A204.1 (cell line): ENCODE data around the gene RAD51B.

Source experiments
- FAIRE-seq: peaks from 2 replicates; lab custom pipeline; 2012; peaks lifted over from hg19 to GRCh38; lab: Jason Lieb, UNC

RAD51B gene

GRCh38 chr14:68733086-68733914, 913.7 kb downstream of the RAD51B start:
- no peak for FAIRE-seq

GRCh38 chr14:68734231-68734732, 914.7 kb downstream of the RAD51B start:
- no peak for FAIRE-seq

- FAIRE-seq = no peak
These were observed 916.3 kb downstream of the RAD51B start for GRCh38 chr14:68735856-68736255.

DNA sequence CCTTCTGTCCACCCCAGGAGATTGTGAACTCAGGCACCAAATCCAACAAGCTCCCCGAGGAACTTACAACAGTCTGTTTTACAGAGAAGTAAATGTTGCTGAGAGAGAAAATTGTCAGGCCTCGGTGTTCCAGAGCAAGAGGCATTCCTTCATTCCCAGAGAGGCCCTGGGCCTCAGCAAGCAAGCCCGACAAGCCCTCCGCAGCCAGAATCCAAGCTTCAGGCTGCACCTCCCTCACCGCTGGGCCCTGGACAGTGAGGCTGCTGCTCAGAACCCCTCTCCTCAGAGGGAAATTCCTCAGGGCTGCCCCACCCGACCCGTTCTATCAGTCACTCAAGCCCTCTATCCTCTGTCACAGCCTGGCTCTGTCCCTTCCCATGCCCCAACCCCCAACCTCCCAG, 916.9 kb downstream of the RAD51B start:
- FAIRE-seq = no peak

GRCh38 chr14:68737086-68737485, 917.5 kb downstream of the RAD51B start:
- FAIRE-seq = no peak

DNA sequence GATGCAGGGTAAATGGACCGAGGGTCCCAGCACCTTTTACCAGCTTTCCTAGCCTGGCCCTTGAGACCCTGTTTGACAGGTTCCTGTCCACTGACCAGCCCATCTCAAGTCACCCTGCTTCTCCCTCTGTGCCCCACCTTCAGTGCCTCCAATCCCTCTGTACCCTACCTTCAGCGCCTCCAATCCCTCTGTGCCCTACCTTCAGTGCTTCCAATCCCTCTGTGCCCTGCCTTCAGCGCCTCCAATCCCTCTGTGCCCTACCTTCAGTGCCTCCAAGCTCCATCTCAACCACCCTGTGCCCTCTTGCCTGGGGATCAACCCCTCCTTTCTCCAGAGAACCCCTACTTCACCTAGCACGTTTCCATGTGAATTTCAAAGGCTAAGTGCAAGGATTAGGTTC, 919.0 kb downstream of the RAD51B start:
- no peak for FAIRE-seq

DNA sequence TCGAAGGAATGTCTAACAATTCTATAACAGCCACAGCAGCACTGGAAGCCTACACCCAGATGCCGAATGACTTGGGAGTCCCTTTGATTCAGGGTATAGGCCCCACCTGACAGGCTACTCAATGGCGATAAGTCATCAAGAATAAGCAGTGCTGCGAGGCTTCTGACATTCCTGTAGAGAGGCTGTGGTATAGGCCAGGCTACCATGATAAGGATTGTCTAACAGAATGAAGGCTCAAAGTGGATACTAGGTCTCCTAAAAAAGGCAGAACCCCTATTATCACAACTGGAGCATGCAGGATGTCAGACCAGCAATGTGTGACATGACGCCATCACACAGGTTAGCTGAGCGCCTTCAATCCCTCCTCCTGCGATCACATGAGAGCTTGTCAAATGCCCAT, 920.1 kb downstream of the RAD51B start:
- FAIRE-seq = no peak

DNA sequence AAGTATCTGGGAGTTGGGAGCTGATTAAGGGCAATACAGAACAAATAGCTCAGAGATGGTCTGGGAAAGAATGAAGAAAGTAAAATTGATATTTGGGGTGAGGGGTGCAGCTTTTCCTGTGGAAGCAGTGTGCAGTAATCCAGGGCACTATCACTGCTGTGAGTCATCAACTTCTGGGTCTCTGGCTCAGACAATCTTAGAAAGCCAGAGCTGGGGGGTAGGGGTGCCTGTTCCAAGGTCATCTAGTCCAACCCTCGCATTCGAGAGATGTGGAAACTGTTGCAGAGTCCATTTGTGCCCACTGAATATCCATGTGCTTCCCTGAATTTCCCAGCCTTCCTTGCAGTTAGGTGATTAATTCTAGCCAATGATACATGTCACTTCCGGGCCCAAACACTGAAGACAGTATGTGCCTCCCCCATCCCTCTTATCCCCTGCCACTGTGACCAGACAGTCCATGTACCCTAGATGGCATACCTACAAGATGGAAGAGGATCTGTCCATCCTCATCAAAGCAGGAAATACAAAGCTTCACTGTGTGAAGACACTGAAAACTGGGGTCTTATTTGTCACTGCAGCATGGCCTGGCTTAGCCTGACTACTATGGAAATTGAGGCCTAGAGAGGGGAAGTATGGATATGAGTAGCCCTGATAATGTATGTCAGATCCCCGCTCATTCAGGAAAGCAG, 921.4 kb downstream of the RAD51B start:
- FAIRE-seq = no peak

DNA sequence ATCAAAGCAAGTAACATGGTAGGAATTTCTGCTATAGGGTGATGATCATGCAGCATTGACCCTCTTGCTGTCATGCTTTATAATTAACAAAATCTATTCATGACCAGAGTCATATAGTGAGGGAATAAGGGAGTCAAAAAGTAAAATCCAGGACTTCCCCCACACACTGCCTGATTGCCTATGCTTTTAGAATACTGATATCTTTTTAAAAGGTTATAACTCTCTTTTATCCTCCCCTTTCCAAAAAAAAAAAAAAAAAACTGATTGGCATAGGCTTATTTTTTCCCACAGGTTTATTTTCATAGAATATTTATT, 921.9 kb downstream of the RAD51B start:
- no peak for FAIRE-seq

DNA sequence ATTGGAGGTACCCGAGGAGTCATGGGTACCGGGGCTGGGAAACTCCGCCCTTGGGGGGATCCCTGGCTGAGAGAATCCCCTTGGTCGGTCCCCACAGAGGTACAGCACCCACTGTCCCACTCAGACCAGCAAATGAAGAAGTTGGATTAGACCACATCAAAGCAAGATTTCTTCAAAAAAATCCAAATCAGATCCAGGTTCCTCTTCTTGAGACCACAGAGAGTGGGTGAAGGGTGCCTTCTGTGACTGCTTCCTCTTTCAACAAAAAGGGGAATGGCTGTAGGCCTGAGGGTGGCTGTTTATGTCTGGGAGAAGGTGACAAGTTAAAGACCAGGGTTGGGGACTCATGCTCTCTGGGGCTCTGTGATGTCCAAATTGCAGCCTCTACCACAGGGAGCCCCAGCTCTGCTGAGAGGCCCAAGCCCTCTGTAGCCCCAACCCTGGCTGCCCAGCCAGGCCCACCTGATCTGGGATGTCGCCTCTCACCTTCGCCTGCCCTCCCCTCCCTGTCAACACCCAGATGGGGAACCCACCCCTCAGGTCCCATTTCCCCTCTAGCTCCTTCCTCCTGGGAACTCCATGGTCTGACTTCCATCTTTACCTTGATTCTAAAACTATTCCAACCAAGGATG, 922.4 kb downstream of the RAD51B start:
- FAIRE-seq = no peak

- FAIRE-seq = no peak
These were observed 925.0 kb downstream of the RAD51B start for GRCh38 chr14:68744613-68745012.

GRCh38 chr14:68747393-68747792, 927.8 kb downstream of the RAD51B start:
- no peak for FAIRE-seq

- no peak for FAIRE-seq
These were observed 928.7 kb downstream of the RAD51B start for GRCh38 chr14:68748260-68748659.

DNA sequence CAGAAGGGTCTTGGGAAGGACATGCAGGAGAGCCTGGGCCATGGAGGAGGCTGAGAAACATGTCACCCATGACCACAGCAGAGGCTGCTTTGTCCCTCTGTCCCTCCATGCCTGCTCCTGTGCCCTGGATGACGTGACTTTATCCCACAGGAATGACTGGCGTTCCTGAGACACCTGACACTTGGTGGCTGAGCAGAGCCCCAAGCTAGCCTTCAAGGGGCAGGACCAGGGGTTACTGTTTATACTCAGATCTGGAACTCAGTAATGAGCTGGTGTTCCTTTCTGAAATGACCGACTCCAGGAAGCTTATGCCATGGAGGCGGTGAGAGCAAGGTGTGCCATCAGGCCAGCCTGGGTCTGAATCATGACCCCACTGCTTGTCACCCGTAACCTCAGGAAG, 929.1 kb downstream of the RAD51B start:
- FAIRE-seq = no peak

DNA sequence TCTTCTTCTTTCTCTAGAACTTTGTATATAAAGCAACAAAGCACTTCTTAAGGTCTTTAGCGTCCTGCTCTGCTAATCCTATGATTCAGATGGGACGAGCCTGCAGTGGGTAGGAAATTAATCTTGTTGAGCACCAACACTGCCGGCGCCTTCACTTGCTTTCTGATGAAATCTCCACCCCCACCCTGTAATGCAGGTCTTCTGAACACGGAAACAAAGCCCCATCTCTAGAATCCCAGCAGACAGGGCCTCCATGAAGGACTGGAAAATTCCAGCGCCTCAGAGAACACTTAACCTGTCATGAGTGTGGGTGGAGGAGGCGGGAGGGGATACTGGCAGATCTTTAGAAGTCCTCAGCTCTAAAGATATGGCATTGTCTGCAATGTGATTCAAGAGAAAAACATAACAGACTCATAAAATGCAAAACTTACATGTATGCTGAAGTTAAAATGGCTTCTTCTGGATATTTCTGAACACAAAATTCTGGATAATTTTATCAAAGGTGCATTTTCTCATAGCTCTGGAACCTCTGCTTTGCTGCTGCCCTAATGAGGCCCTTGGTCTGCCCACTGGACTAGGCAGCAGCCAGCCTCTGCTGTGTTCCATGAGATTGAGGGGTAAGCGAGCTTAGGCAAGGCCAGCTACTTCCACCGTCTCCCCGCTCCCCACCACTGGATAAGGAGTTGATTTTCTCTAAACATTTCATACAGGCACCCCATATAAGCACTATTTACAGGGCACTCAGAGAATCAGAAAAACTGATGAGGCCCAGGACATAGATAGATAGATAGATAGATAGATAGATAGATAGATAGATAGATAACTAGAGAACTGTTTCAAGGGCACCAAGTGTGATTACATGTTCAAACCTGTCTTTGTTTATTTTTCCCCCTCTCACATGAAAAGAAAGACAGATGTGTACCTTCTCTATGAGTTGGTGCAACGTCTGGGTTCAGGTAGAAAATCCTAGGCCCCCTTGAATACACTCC, 930.2 kb downstream of the RAD51B start:
- FAIRE-seq = no peak

GRCh38 chr14:68752271-68753006, 932.9 kb downstream of the RAD51B start:
- FAIRE-seq = no peak

DNA sequence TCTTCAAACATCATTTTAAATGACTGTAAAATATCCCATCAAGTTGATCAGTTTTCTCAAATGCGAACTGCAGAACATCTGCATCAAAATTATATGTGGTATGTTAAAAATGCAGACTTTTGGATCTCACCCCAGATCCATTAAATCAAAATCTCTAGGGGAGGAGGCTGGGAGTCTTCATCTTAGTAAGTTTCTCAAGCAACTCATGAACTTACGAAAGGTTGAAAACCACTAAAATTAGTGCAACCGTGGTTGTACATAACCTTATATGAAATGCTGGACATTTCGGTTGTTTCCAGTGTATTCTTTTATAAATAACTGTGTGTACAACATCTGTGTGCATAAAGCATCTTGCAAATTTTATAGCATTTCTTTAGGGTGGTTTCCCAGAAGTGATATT, 934.1 kb downstream of the RAD51B start:
- FAIRE-seq = no peak

DNA sequence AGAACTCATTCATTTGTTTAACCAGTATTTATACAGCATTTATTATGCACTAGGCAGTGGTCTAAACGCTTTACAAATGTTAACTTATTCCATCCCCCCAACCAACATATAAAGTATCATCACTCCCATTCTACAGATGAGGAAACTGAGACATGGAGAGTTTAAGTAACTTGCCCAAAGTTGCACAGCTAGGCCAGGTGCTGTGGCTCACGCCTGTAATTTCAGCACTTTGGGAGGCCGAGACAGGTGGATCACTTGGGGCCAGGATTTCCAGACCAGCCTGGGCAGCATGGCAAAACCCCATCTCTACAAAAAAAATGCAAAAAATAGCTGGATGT, 935.4 kb downstream of the RAD51B start:
- no peak for FAIRE-seq

- no peak for FAIRE-seq
These were observed 936.5 kb downstream of the RAD51B start for GRCh38 chr14:68756000-68756481.

DNA sequence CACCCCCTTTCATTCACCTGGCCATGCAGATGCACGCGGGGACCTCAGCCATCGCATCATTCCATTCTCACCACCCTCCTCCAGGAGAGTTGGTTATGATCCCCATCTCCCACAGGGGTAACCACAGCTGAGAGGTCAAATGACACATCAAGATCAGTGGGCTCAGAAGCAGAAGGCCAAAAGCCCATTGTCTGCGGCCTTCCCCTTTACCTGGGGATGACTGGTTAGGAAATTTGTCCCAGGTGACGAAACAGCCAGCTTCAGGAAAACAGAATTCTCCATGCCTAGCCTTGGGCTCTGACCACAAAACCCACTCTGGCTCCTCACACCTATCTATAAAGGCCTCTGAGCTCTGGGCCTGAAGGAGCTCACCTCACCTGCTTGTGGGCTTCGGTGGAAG, 937.2 kb downstream of the RAD51B start:
- no peak for FAIRE-seq

DNA sequence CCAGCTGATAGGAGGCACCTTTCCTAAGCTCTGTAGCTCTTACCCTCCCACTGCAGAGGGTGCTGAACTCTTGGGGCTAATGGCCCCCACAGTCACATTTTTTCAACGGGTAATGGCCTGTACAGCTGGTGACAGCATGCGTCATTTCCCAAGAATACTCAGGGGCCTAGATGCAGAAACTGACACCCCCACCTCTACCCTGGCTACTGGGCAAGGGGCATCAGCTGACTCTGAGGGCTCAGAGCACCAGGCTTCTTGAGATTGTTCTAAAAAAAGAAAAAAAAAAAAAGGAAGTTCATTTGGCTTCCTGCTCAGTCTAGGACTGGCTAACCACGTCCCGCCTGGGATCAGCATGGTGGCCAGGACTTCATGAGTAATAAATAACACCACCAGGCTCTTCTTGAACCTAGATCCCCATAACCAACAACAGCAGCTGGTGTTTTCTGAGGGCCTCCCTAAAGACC, 938.1 kb downstream of the RAD51B start:
- FAIRE-seq = no peak
